HG03060 (cell line): ENCODE measurements around the gene SH3BP5L.
A peak's percentile ranks its signal among the peaks of the same experiment; 100 is the strongest.

Experiments
- ATAC-seq: cut with Tn5 transposase; IDR thresholded peaks from one replicate; pipeline ENCODE4 v1.9.1; 2021; ENCODE audit warnings: low read depth, moderate number of reproducible peaks; ENCODE audit not compliant: unreplicated experiment

SH3BP5L gene

DNA sequence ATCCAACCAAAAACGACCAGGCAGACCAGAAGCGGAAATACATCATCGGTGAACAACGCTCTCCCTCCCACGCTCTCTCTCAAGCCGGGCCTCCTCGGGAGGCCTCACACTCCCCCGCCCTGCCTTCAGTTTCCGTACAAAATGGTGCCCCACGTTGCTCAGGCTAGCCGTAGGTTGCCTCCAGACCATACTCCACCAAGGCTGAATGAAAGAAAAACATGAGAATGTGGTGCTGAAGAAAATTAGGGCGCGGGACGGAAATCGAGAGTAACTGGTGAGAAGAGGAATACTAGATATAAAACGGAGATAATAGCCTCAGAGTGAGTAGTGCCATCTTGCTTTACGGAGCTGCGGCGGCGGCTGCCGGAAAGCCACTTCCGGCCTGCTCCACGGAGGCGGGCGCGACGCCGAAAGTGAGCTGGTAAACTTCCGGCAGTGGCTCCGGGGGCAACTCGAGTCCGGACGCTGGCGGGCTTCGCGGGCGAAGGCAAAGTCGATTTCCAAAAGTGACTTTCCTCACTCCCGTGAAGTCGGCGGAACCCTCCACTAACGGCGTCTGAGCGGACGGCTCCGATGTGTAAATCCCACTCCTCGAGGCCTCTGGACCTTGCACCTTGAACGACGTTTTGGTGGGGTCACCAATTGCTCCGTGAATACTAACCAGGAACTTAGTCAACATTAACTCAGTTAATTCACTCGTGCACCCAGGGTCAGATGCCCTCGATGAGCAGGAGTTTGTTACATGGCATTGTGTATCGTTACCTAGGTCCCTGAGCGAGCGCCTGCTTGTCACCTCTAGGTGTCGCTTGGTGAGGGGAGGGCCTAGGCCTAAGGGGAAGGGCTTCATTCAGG lies at the start of gene SH3BP5L:
SH3BP5L (minus strand) TSS at position 7 of the 852 bp plus-strand sequence. CDS start 980 bp downstream, outside the sequence.
- ATAC-seq, result peak; percentile 70

DNA sequence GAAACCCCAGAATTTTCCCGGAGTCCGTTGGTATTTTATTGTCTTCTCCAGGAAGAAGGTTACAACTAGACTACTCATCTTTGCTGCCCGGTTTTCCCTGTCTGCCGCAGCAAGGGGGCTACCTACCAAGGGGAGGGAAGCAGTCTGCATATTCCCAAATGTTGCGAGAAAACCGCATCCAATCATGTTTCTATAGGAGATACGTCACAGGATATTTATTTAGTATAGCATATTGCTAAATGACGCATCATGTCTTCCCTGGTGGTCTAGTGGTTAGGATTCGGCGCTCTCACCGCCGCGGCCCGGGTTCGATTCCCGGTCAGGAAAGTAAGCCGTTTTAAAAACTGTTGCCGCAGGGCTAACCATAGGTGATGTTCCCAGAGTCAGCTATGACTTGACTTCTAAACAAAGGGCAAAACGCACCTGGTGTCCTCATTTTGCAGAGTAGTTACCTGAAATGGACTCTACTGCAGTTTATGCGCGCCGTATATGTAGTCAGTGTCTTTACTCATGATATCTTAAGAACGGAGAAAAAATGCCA lies 48.3 kb upstream of the SH3BP5L start:
- ATAC-seq, result peak; percentile 57

- ATAC-seq, result peak; percentile 54
Observed at GRCh38 chr1:248873409-248873992, 47.8 kb upstream of the SH3BP5L start.

- ATAC-seq, result peak; percentile 17
Observed at GRCh38 chr1:248872752-248873408, 47.2 kb upstream of the SH3BP5L start.

- no peak for ATAC-seq
Observed at GRCh38 chr1:248871837-248872401, 46.2 kb upstream of the SH3BP5L start.

- ATAC-seq, result peak; percentile 33
Observed at GRCh38 chr1:248862998-248863881, 37.5 kb upstream of the SH3BP5L start.

GRCh38 chr1:248862695-248862997 lies 36.9 kb upstream of the SH3BP5L start:
- ATAC-seq, result peak; percentile 1

GRCh38 chr1:248861616-248862015 lies 35.9 kb upstream of the SH3BP5L start:
- no peak for ATAC-seq

DNA sequence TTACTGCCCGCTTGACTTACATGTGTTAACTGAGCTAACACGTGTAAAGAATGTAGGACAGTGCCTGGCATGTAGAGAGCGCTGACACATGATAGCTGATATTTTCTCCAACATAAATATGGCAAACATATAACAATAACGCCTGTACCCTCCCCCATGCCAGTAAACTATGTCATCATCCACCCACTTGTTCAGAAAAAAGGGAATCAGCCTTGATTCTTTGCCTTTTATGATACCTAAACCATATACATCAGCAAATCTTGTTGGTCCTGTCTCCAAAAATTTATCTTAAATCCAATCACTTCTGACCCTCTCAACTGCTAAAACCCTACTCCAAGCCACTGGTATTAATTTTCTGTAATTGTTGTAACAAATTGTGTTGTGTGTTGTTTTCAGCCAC lies 34.3 kb upstream of the SH3BP5L start:
- no peak for ATAC-seq

- ATAC-seq, result peak; percentile 59
Observed at GRCh38 chr1:248858891-248859889, 33.5 kb upstream of the SH3BP5L start, which contains the start of gene ZNF692. ZNF692 (minus strand) TSS chr1:248859085; CDS start chr1:248858309, 776 bp downstream.

DNA sequence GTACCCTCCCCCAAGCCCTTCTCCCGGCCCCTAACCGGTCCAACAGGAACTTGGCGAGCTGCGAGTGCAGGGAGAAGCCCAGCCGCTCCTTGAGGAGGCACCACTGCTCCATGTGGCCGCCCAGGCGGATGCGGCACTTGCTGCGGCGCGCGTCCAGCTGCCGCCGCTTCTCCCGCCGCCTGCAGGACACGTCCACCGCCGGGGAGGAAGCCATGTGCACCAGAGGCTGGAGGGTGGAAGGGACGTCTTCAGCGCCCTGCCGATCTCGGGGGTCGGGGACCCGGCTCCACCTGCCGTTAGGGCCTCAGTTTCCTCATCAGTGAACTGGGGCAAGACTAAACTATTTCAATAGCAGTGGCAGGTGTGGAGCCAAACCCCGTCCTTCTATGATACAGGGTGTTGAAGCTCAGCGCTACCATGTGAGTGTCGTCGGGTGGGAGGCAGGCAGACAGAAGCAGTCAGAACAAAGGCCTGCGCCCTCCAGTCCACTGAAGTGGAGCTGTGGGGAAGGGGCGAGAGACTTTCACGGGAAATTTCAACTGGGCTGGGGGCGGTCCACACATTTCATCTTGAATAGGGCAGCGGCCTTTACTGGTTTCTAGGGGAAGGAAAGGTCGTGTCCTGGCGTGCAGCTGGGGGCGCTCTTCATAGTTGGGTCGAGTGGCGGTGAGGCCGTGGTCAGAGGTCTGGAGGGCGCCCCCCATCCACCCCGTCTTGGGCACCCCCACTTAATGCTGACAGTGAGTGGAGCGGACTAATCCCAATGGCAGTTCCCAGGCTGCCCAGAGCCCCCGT lies 32.6 kb upstream of the SH3BP5L start:
- ATAC-seq, result peak; percentile 16

DNA sequence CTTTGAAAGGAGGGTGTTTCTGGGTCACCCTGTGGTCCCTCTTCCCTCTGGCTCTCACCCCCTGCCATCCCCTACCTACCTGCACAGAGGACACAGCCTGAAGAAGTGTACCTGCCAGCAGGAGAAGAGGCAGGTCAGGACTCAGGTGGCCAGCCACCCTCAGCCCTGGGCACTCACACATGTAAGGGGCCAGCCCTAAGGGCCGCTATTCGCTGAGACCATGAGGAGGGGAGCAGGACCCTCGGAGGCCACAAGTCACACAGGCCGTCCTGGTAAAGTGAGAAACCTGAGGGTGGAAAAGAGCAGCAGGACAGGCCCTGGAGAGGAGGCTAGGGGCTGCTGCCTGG lies 32.0 kb upstream of the SH3BP5L start:
- no peak for ATAC-seq

DNA sequence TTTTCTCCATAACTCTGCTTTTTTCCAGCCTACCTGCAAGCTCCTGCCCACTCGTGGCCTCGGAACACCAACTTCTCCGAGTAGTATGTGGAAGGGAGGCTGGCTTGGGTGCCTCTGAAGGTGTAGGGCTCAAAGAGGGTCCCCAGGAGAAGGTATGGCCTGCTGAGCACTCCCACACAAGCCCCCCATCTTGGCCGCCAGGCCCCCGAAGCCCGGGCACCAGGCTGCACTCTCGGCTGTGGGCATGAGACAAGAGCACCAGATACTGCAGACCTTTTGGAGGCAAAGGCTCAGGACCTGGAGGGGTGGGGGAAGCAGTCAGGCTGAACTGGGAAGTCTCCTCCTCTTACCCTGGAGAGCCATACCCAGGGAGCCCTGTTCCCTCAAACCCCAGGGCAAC lies 31.5 kb upstream of the SH3BP5L start:
- ATAC-seq, result no peak

GRCh38 chr1:248856176-248856575 lies 30.5 kb upstream of the SH3BP5L start:
- no peak for ATAC-seq

GRCh38 chr1:248855580-248855979 lies 29.9 kb upstream of the SH3BP5L start:
- ATAC-seq, result no peak

DNA sequence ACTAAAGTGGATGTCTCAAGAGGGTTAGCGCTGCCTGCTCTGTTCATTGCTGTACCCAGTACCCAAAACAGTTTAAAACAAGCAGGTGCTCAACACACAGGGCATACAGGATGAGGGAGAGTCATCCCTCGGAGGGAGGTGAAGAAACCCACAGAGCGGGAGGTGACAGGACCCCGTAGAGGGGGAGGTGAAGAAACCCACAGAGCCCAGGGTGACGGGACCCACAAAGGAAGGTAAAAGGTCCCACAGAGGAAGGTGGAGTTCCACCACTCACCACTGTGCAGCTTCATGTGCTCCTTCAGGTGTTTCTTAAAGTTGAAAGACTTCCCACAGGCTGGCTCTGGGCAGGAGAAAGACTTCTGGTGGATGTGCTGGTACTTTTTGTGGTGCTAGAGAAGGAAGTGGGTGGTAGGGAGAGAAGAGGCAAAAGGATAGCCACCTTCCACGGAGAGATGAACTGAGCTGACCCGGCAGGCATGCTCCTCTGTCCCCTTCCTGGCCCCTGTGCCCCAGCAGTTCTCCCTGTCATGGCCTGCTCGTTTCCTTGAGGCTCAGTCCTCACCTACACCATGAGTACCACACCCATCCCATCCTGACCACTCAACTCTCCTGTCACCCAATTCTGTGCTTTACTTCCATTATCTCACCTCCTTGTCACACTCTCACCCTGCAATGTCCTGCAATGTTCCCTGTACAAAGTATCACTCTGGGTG lies 28.1 kb upstream of the SH3BP5L start:
- ATAC-seq, result no peak
